Measurements from ENCODE around the gene SLC23A1. TPM values are rescaled to one million over a fixed set of nuclear protein-coding genes. Genes with fewer than 3 reads are reported as not detected.

SLC23A1 gene
- total RNA-seq, 6 experiments from 2014 or later: 11.7 to 51.0 (median 22.8) TPM

DNA sequence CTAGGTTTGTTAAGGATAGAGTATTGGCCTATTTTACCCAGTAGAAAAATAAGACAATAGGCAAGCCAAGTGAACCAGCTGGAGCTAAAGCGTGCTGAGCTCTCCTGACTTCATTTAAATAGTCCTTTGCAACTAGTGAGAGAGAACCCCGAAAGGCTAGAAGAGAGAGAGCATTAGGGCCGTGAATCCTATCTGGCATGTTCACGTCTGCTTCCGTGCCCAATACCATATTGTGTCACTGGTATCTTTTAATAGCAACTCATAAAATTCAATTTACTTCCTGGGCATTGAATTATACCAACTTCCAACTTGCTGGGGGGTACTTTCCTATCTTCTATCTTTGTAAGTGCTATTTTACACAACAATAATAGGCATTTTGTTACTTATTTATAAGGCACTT, 42.4 kb upstream of the SLC23A1 start:
- H3K36me3 ChIP-seq: no peaks in the 10 kb centered on the region
- intact Hi-C loops (cut with DNase I): loop anchor here in 1 of 2 donors (5.0 kb wide), 1 partner anchor 87 kb away; no protein-coding TSS in a partner anchor

DNA sequence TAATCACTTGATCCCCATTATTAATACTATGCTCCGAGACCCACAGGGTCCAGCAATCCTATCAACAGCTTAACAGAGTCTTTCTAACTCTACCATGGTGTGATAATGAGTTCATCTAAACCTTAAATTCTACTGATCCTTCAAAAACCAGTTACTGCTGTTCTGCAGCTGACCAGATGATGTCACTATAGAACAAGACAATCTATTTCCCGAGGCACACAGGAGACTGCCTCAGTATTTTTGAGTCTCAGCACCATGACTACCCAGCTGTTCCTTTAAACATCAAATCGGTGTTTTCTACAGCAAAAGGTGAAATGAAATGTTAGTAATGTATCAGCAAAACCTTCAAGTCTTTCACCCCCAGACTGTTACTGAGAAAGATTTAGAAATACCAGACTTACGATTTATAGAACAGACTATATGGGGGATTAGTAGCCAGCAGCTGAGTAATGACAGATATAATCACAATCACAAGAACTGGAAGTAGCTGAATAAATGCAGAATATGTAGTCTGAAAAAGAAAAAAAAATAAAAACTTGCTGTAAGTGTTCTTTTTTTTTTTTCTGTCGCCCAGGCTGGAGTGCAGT, 39.3 kb upstream of the SLC23A1 start:
- 25% methylated on average over 4 of the region's 5 CpGs for WGBS (ENCODE audit: insufficient coverage, low coverage, low lambda C conversion rate, missing lambda C conversion rate)
- Histone ChIP-seq H3K4me1 (no peaks in the 10 kb centered on the region), H3K27me3 (no peaks in the 10 kb centered on the region), H3K36me3 (no peaks in the 10 kb centered on the region), H3K4me3 (no peak overlapping the region), H3K27ac (no peak overlapping the region), H3K9me3 (no peaks in the 10 kb centered on the region)
- TF ChIP-seq, protein P1, sequence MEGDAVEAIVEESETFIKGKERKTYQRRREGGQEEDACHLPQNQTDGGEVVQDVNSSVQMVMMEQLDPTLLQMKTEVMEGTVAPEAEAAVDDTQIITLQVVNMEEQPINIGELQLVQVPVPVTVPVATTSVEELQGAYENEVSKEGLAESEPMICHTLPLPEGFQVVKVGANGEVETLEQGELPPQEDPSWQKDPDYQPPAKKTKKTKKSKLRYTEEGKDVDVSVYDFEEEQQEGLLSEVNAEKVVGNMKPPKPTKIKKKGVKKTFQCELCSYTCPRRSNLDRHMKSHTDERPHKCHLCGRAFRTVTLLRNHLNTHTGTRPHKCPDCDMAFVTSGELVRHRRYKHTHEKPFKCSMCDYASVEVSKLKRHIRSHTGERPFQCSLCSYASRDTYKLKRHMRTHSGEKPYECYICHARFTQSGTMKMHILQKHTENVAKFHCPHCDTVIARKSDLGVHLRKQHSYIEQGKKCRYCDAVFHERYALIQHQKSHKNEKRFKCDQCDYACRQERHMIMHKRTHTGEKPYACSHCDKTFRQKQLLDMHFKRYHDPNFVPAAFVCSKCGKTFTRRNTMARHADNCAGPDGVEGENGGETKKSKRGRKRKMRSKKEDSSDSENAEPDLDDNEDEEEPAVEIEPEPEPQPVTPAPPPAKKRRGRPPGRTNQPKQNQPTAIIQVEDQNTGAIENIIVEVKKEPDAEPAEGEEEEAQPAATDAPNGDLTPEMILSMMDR (IDR thresholded peaks at IDR 0.05): peak; percentile 79 to 88 (median 86)
- TF ChIP-seq POLR2A (IDR thresholded peaks at IDR 0.05): no peak
- peak; percentile 91 to 95 (median 94) for ATAC-seq
- DNase-seq: peak in 1 of 3 donors; percentile 44
- intact Hi-C loops (cut with DNase I): loop anchor here in 1 of 2 donors (5.0 kb wide), 1 partner anchor 90 kb away; no protein-coding TSS in a partner anchor

More for the DNA sequence above, 42.4 kb upstream of the SLC23A1 start:
- ATAC-seq: no peak
- Histone ChIP-seq H3K9me3 (no peaks in the 10 kb centered on the region), H3K4me3 (no peak overlapping the region), H3K27me3 (no peaks in the 10 kb centered on the region), H3K4me1 (no peaks in the 10 kb centered on the region), H3K27ac (no peak overlapping the region)
- 68% methylated on average over 3 of the region's 5 CpGs for WGBS (ENCODE audit: insufficient coverage, low coverage, low lambda C conversion rate, missing lambda C conversion rate)
- TF ChIP-seq POLR2A (IDR thresholded peaks at IDR 0.05): no peak
- TF ChIP-seq, protein P1 (IDR thresholded peaks at IDR 0.05): no peak
- DNase-seq: no peak

DNA sequence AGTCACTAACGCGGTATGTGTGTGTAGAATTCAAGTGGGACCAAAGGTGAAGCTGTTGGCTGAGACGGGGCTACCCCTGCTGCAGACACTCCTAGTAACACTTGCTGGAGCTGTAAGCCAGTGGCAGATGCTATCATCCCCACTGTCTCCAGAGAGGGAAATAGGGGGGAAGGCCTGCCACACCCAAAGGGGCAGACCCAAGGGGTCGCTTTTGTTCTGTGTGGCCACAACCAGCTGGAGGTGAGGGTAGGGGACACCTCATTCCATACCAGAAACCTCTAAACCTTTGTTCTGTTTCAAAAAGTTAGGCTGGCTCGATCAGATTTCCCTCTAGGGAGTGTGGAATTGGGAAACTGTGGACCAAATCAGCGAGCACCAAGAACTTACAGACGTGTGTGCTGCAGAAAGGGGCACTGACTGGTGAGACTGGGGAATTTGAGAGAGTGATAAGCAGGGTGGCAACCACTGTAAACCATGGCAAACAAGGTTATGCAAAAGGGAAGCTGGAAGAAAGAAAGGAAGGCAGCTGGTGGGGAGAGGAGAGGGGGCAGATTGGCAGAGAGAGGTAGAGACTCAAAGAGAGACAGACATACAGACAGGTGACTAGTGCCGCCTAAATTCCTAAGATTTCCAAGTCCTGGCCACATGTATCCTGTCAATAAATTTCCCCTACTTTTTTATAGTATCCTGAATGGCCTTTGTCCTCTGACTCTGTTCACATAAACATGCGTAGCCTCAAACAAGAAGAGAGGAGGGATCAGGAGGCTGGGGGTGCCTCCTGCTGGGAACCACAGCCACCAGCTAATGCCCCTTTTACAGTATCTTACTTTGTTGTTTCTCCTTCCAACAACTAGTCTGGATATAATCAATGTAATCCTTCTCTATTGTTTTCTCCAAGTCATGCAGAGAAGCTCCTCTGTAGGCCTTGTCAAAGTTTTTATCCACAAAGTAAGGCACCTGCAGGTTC, 36.4 kb upstream of the SLC23A1 start:
- WGBS (ENCODE audit: insufficient coverage, low coverage, low lambda C conversion rate, missing lambda C conversion rate): 73% methylated on average over 9 of the region's 9 CpGs

DNA sequence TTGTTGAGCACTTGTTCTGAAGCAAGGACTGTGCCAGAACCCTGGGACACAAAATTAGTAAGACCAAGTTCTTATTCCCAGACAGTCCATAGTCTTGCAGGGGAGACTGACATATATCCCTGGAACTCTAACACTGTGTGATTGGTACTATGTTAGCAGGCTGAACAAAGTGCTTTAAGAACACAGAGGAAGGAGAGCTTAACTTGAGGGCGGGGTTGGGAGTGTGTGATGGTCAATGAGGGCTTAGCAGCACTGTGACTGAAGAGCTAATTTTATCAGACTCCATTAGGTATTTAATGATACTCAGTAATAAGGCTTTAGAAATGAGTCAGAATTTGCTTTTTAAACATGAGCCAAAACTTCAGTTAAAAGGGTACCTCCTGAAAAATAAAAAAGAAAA, 35.7 kb upstream of the SLC23A1 start:
- H3K9me3 ChIP-seq: no peaks in the 10 kb centered on the region
- H3K36me3 ChIP-seq: no peaks in the 10 kb centered on the region
- no peaks in the 10 kb centered on the region for H3K4me1 ChIP-seq
- intact Hi-C loops (cut with DNase I): no loop called here
- DNase-seq (no peak), ATAC-seq (no peak)
- TF ChIP-seq POLR2A (IDR thresholded peaks at IDR 0.05): no peak
- TF ChIP-seq, protein P1 (IDR thresholded peaks at IDR 0.05): no peak
- H3K4me3 ChIP-seq: no peak overlapping the region
- 75% methylated on average over 1 of the region's 1 CpG for WGBS (ENCODE audit: insufficient coverage, low coverage, low lambda C conversion rate, missing lambda C conversion rate)
- no peaks in the 10 kb centered on the region for H3K27me3 ChIP-seq
- no peak overlapping the region for H3K27ac ChIP-seq

More for the DNA sequence above, 36.4 kb upstream of the SLC23A1 start:
- Histone ChIP-seq H3K9me3 (no peaks in the 10 kb centered on the region), H3K4me3 (no peak overlapping the region), H3K27me3 (no peaks in the 10 kb centered on the region), H3K27ac (no peak overlapping the region), H3K4me1 (no peaks in the 10 kb centered on the region), H3K36me3 (no peaks in the 10 kb centered on the region)
- ATAC-seq (peak in 2 of 4 donors; percentile 15 to 36), DNase-seq (peak in 1 of 3 donors; percentile 30)
- no peak for TF ChIP-seq POLR2A (IDR thresholded peaks at IDR 0.05)
- TF ChIP-seq, protein P1 (IDR thresholded peaks at IDR 0.05): no peak
- intact Hi-C loops (cut with DNase I): loop anchor here in 1 of 2 donors (5.0 kb wide), 1 partner anchor 93 kb away; no protein-coding TSS in a partner anchor
